Left ventricle myocardium inferior (tissue), 1 donor: ENCODE measurements around the gene DCTN4. TPM values are rescaled to one million over a fixed set of nuclear protein-coding genes. Genes with fewer than 3 reads are reported as not detected.
A peak's percentile ranks its signal among the peaks of the same experiment; 100 is the strongest.

Experiments
- DNase-seq: peaks from one replicate; pipeline ENCODE4 v3.0.0-alpha.2; 2020
- H3K27ac ChIP-seq: fragments of 200-600 bp; replicated peaks from 2 replicates; pipeline ENCODE4 v1.8.0; 2021
- H3K27me3 ChIP-seq: fragments of 200-600 bp; 2 replicates; pipeline ENCODE4 v1.8.0; 2021; ENCODE audit warnings: low read depth
- H3K36me3 ChIP-seq: fragments of 200-600 bp; 2 replicates; pipeline ENCODE4 v1.8.0; 2021
- H3K4me1 ChIP-seq: fragments of 200-600 bp; 2 replicates; pipeline ENCODE4 v1.8.0; 2021
- H3K4me3 ChIP-seq: fragments of 200-600 bp; 2 replicates; pipeline ENCODE4 v1.8.0; 2021; ENCODE audit warnings: mild to moderate bottlenecking, moderate library complexity
- H3K9me3 ChIP-seq: fragments of 200-600 bp; replicated peaks from 2 replicates; pipeline ENCODE4 v1.8.0; 2021
- intact Hi-C: fragments of 100-400 bp; cut with micrococcal nuclease; formaldehyde crosslinking; loops from one replicate; pipeline ENCODE4 v1.11.0; 2022
- total RNA-seq: library from RNA; stranded (reverse); fragmentation: NEBNext Ultra II Directional; extraction: Animal tissue kit (Norgen Biotek cat#: 25700); gene quantifications from one replicate; pipeline ENCODE4 v1.2.1, GENCODE V29; 2021
- TF ChIP-seq, protein P1 (sequence below): fragments of 200-600 bp; IDR thresholded peaks from 2 replicates; pipeline ENCODE4 v1.8.0; 2021; ENCODE audit warnings: antibody characterized with exemption, mild to moderate bottlenecking, borderline replicate concordance
- donor health status: DM: no; HTN: yes; CAD: no; lungs with severe emphysema.

DCTN4 gene
- total RNA-seq, 1 donor from 2014 or later: 43.1 TPM

DNA sequence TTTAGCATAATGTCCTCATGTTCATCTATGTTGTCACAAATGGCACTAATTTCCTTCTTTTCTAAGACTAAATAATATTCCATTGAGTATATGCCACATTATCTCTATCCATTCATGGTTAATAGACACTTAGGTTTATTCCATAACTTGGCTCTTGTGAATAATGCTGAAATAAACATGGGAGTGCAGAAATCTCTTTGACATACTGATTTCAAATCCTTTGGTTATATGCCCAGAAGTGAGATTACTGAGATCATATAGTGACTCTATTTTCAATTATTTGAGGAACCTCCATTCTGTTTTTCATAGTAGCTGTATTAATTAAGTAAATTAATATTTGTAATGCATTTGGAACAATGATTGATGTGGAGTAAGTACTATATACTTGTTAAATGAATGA, 32.7 kb upstream of the DCTN4 start:
- Histone ChIP-seq H3K27ac (no peak overlapping the region), H3K4me3 (no peak overlapping the region), H3K4me1 (peaks cover 70% of the 10 kb centered on the region), H3K36me3 (peaks cover 20% of the 10 kb centered on the region), H3K9me3 (no peaks in the 10 kb centered on the region), H3K27me3 (no peaks in the 10 kb centered on the region)
- TF ChIP-seq, protein P1, sequence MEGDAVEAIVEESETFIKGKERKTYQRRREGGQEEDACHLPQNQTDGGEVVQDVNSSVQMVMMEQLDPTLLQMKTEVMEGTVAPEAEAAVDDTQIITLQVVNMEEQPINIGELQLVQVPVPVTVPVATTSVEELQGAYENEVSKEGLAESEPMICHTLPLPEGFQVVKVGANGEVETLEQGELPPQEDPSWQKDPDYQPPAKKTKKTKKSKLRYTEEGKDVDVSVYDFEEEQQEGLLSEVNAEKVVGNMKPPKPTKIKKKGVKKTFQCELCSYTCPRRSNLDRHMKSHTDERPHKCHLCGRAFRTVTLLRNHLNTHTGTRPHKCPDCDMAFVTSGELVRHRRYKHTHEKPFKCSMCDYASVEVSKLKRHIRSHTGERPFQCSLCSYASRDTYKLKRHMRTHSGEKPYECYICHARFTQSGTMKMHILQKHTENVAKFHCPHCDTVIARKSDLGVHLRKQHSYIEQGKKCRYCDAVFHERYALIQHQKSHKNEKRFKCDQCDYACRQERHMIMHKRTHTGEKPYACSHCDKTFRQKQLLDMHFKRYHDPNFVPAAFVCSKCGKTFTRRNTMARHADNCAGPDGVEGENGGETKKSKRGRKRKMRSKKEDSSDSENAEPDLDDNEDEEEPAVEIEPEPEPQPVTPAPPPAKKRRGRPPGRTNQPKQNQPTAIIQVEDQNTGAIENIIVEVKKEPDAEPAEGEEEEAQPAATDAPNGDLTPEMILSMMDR: no peak
- intact Hi-C loops: no loop called here
- DNase-seq: no peak

DNA sequence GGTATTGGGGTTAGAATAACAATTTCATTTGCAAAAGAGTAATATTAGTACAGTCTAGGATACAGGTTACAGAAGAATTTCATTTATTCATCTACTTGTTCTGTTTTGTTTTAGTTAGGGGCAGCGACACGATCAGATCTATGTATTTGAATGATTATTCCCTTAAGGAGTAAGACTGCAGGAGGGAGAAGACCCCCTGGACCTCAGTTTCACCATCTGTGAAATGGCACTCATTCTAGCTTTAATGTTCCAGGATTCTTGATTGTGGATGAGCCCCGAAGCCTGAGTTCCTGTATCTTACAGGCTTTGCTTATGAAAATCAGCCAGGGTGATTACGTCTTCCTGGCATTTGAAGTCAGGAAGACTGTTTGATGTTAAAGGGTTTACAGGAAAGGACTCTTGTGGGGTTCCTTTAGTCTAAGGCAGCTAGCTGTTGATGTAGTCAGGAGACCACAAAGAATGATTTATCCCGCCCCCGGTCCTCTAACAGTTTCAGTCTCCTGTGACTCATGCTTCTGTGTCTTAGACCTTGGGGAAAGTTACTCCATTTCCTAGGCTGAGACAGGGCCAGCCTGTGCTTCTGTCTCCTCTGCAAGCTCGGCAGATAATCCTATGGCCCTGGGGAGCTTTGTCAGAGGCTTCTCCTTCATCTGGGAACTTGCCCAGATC, 31.3 kb upstream of the DCTN4 start:
- Histone ChIP-seq H3K27me3 (no peaks in the 10 kb centered on the region), H3K4me3 (peak overlapping the region; percentile 30), H3K36me3 (peaks cover 5% of the 10 kb centered on the region), H3K27ac (peak overlapping the region; percentile 53), H3K4me1 (peaks cover 67% of the 10 kb centered on the region), H3K9me3 (no peaks in the 10 kb centered on the region)
- no peak for DNase-seq
- TF ChIP-seq, protein P1: no peak
- intact Hi-C loops: no loop called here

DNA sequence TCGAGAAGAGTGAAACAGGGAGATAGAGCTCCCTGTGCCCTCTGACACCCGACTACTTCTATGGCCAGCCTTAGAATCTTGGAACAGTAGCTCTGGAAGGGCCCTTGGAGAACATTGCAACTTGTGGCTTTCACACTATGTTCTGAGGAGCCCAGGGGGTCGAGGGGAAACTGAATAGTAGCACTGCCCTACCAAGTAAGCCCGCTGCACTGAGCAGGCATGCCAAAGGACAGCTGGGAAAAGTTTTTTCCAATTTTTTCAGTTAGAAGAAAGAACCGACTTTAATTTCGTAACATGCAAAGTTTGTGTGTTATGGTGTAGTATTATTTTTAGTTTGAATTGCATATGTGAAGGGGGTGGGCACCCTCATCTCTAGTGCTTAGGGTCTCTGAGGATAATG, 30.6 kb upstream of the DCTN4 start:
- peak overlapping the region; percentile 53 for H3K27ac ChIP-seq

DNA sequence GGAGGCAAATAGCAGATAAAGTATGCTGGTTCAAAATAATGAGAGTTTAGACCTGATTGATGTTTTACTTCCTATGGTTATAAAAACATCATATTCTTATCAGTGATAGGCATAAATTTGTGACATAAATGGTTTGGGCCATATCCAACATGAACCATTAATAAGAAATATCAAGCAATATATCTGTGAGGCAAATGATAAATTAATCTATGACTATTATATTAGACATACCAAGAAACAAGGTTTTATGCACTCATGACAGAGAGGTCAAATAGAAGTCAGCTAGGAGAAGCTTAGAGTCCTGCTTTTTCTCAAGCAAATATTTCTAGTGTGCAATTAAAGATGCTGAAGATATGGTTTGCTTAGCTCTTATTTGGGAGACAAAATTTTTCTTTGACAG, 30.2 kb upstream of the DCTN4 start:
- no peak for DNase-seq
- H3K4me3 ChIP-seq: peak overlapping the region; percentile 30
- peaks cover 2% of the 10 kb centered on the region for H3K36me3 ChIP-seq
- H3K4me1 ChIP-seq: peaks cover 74% of the 10 kb centered on the region
- TF ChIP-seq, protein P1: no peak
- no peaks in the 10 kb centered on the region for H3K27me3 ChIP-seq
- no peak overlapping the region for H3K27ac ChIP-seq
- intact Hi-C loops: no loop called here
- no peaks in the 10 kb centered on the region for H3K9me3 ChIP-seq

More for the DNA sequence above, 30.6 kb upstream of the DCTN4 start:
- DNase-seq: no peak
- Histone ChIP-seq H3K4me1 (peaks cover 70% of the 10 kb centered on the region), H3K9me3 (no peaks in the 10 kb centered on the region), H3K27me3 (no peaks in the 10 kb centered on the region), H3K36me3 (peaks cover 5% of the 10 kb centered on the region), H3K4me3 (peak overlapping the region; percentile 30)
- TF ChIP-seq, protein P1: no peak
- intact Hi-C loops: no loop called here

DNA sequence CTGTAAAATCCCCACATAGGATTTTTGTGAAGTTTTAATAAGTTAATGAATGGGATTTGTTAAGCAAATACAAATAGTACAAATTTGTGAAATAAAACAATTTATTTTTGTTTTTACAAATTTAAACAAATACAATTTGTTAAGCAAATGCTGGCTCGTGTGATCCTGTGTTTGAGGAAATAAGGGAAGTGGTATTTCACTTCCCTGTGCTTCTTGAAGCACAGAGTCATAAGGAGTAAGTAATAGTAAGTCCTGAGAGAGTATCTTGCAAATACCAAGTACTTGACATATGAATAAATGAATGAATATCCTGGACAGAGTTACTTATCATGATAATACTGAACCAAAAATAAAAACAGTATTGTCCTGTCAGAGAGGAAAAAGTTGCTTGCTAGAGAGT, 28.8 kb upstream of the DCTN4 start:
- Histone ChIP-seq H3K4me3 (peak overlapping the region; percentile 32), H3K4me1 (peaks cover 78% of the 10 kb centered on the region), H3K27me3 (no peaks in the 10 kb centered on the region), H3K36me3 (no peaks in the 10 kb centered on the region), H3K27ac (peak overlapping the region; percentile 25), H3K9me3 (no peaks in the 10 kb centered on the region)
- TF ChIP-seq, protein P1: no peak
- intact Hi-C loops: no loop called here
- DNase-seq: no peak
